ENCODE measurements around the gene UBASH3B. TPM values are rescaled to one million over a fixed set of nuclear protein-coding genes. Genes with fewer than 3 reads are reported as not detected.

The UBASH3B gene
- 17.5 and 122 TPM in 2 replicates for total RNA-seq

GRCh38 chr11:122655527-122656072, at the start of gene UBASH3B:
Gene UBASH3B (plus strand): TSS chr11:122655722. CDS start chr11:122656050, 328 bp downstream.

Small RNA genes lying within 50 kb of the gene (small RNA-seq; reads per million reads assigned to genes)
- gene RF01210 (ENCODE audit: low replicate concordance) = not detected

Other genes starting within 250 kb of the UBASH3B start
- not detected in 2 replicates for gene CRTAM, start 182.8 kb downstream of the UBASH3B start, total RNA-seq
- 0.88 and 1.6 TPM in 2 replicates for gene JHY, start 227.0 kb downstream of the UBASH3B start, total RNA-seq